ENCODE data around the gene DYRK4. TPM values are rescaled to one million over a fixed set of nuclear protein-coding genes. Genes with fewer than 3 reads are reported as not detected.
A peak's percentile ranks its signal among the peaks of the same experiment; 100 is the strongest.

The DYRK4 gene
- total RNA-seq, 1 experiment from 2014 or later = 8.8 TPM

DNA sequence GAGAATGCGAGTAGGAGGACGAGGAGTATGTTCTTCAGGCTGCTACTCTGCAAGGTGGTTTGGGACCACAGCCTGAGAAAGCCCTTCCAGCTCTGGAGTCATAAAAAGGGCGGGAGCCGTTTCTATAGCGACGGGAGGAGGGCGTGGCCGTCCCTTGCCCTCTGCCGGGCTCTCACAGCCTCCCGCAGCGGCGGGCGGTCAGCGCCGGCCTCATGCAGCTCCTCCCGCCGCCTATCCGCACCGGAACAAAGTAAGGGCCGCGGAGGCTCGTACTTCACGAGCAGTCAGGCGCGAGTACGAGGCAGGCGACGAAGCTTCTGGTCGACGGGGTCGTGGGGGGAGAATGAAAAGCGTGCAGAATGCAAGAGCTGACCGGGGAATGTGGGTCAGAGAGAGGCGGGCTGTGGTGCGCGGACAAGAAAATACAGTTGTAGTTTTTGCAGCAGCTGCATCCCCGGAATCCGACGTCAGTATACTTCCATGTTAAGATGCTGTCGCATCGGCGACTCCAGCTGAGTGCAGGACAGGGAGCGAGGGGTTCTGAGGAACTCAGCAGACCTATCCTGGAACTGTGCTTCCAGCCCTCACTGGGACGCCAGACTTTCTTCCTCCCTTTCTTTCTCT, at the start of gene DYRK4 (continued):
- TF ChIP-seq, protein P1, sequence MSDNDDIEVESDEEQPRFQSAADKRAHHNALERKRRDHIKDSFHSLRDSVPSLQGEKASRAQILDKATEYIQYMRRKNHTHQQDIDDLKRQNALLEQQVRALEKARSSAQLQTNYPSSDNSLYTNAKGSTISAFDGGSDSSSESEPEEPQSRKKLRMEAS (CRISPR knock-in tag; IDR thresholded peaks at IDR 0.05) = peak; percentile 100
- peak; percentile 72 for TF ChIP-seq ZNF121 (CRISPR knock-in tag; IDR thresholded peaks at IDR 0.05)
- TF ChIP-seq, protein P2, sequence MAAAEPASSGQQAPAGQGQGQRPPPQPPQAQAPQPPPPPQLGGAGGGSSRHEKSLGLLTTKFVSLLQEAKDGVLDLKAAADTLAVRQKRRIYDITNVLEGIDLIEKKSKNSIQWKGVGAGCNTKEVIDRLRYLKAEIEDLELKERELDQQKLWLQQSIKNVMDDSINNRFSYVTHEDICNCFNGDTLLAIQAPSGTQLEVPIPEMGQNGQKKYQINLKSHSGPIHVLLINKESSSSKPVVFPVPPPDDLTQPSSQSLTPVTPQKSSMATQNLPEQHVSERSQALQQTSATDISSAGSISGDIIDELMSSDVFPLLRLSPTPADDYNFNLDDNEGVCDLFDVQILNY (CRISPR knock-in tag; IDR thresholded peaks at IDR 0.05) = peak; percentile 98
- TF ChIP-seq, protein P3, sequence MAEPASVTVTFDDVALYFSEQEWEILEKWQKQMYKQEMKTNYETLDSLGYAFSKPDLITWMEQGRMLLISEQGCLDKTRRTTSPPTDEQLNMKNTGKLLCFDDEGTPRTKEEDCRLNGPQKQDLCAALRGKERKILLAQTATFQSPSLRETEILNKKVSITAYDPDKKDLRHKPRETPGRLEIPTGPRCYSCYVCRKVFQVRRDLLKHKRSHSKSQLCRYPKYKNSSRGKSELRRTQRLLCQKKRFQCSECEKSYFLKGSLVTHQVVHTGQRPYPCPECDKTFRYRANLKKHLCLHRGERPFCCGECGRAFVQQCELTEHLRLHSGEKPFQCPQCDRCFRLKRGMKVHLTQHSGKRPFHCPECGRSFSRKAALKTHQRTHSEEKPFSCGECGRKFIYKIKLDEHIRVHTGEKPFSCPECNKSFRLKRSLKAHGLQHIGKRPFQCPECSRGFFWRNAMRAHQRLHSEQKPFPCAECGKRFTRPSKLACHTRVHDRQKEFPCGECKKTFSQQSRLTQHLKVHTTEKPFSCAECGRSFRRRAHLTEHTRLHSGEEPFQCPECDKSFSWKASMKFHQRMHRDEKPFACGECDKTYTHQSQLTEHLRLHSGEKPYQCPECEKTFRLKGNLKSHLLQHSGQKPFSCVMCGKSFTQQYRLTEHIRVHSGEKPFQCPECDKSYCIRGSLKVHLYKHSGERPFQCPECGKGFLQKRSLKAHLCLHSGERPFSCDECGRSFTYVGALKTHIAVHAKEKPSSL (CRISPR knock-in tag; conservative IDR thresholded peaks at IDR 0.05) = no peak
- TF ChIP-seq, protein P4, sequence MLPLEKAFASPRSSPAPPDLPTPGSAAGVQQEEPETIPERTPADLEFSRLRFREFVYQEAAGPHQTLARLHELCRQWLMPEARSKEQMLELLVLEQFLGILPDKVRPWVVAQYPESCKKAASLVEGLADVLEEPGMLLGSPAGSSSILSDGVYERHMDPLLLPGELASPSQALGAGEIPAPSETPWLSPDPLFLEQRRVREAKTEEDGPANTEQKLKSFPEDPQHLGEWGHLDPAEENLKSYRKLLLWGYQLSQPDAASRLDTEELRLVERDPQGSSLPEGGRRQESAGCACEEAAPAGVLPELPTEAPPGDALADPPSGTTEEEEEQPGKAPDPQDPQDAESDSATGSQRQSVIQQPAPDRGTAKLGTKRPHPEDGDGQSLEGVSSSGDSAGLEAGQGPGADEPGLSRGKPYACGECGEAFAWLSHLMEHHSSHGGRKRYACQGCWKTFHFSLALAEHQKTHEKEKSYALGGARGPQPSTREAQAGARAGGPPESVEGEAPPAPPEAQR (CRISPR knock-in tag; IDR thresholded peaks at IDR 0.05) = no peak
- peak; percentile 88 for TF ChIP-seq ATF1 (CRISPR knock-in tag; IDR thresholded peaks at IDR 0.05)
- TF ChIP-seq, protein P5, sequence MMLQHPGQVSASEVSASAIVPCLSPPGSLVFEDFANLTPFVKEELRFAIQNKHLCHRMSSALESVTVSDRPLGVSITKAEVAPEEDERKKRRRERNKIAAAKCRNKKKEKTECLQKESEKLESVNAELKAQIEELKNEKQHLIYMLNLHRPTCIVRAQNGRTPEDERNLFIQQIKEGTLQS (CRISPR knock-in tag; conservative IDR thresholded peaks at IDR 0.05) = peak; percentile 76; the same call in 1 of the 2 replicates
- TF ChIP-seq ZBTB21 (CRISPR knock-in tag; IDR thresholded peaks at IDR 0.05; ENCODE audit: borderline replicate concordance) = peak; percentile 97
- TF ChIP-seq, protein P6, sequence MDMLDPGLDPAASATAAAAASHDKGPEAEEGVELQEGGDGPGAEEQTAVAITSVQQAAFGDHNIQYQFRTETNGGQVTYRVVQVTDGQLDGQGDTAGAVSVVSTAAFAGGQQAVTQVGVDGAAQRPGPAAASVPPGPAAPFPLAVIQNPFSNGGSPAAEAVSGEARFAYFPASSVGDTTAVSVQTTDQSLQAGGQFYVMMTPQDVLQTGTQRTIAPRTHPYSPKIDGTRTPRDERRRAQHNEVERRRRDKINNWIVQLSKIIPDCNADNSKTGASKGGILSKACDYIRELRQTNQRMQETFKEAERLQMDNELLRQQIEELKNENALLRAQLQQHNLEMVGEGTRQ (CRISPR knock-in tag; IDR thresholded peaks at IDR 0.05) = peak; percentile 48

DNA sequence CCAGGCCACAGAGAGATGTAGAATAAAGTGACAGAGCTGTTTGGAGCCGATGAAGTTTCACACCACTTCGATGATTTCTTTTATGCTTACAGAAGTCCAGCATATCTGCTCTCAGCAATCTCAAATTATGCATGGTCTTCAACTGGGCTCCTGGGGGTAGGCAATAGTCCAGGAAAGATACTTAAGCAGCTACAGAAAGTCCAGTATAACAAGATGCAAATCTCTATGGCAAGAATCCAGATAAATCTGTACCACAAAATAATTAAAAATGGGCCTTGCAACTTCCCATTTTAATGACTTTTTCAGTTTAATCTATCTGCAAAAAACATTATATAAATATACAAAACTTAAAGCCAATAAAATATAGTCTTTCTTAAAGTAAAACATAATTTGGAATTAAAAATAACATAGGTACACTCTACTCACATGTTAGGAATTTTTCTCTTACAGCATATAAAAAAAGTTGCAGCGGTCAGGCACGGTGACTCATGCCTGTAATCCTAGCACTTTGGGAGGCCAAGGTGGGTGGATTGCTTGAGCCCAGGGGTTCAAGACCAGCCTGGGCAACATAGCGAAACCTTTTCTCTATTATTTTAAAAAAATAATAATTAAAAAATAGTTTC, 43.8 kb upstream of the DYRK4 start:
- Mint-ChIP-seq H3K36me3 (peaks cover 20% of the 10 kb centered on the region), H3K27ac (no peak overlapping the region), H3K4me1 (peaks cover 9% of the 10 kb centered on the region; the same call in 1 of the 2 replicates), H3K27me3 (ENCODE audit: low read depth) (no peaks in the 10 kb centered on the region; the same call in 1 of the 2 replicates), H3K9me3 (peaks cover 5% of the 10 kb centered on the region; the same call in 1 of the 2 replicates), H3K4me3 (no peak overlapping the region)
- ChIA-PET CTCF (interaction anchor here (2.1 kb wide), 1 partner anchor 135 kb away, joined by 5 read pairs; no protein-coding TSS in a partner anchor), POLR2A (no interaction called here)
- ATAC-seq (no peak), DNase-seq (ENCODE audit: low spot score) (no peak)
- TF ChIP-seq, protein P7, sequence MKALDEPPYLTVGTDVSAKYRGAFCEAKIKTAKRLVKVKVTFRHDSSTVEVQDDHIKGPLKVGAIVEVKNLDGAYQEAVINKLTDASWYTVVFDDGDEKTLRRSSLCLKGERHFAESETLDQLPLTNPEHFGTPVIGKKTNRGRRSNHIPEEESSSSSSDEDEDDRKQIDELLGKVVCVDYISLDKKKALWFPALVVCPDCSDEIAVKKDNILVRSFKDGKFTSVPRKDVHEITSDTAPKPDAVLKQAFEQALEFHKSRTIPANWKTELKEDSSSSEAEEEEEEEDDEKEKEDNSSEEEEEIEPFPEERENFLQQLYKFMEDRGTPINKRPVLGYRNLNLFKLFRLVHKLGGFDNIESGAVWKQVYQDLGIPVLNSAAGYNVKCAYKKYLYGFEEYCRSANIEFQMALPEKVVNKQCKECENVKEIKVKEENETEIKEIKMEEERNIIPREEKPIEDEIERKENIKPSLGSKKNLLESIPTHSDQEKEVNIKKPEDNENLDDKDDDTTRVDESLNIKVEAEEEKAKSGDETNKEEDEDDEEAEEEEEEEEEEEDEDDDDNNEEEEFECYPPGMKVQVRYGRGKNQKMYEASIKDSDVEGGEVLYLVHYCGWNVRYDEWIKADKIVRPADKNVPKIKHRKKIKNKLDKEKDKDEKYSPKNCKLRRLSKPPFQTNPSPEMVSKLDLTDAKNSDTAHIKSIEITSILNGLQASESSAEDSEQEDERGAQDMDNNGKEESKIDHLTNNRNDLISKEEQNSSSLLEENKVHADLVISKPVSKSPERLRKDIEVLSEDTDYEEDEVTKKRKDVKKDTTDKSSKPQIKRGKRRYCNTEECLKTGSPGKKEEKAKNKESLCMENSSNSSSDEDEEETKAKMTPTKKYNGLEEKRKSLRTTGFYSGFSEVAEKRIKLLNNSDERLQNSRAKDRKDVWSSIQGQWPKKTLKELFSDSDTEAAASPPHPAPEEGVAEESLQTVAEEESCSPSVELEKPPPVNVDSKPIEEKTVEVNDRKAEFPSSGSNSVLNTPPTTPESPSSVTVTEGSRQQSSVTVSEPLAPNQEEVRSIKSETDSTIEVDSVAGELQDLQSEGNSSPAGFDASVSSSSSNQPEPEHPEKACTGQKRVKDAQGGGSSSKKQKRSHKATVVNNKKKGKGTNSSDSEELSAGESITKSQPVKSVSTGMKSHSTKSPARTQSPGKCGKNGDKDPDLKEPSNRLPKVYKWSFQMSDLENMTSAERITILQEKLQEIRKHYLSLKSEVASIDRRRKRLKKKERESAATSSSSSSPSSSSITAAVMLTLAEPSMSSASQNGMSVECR (CRISPR knock-in tag; IDR thresholded peaks at IDR 0.05; ENCODE audit: borderline replicate concordance) = no peak
- TF ChIP-seq, protein P8, sequence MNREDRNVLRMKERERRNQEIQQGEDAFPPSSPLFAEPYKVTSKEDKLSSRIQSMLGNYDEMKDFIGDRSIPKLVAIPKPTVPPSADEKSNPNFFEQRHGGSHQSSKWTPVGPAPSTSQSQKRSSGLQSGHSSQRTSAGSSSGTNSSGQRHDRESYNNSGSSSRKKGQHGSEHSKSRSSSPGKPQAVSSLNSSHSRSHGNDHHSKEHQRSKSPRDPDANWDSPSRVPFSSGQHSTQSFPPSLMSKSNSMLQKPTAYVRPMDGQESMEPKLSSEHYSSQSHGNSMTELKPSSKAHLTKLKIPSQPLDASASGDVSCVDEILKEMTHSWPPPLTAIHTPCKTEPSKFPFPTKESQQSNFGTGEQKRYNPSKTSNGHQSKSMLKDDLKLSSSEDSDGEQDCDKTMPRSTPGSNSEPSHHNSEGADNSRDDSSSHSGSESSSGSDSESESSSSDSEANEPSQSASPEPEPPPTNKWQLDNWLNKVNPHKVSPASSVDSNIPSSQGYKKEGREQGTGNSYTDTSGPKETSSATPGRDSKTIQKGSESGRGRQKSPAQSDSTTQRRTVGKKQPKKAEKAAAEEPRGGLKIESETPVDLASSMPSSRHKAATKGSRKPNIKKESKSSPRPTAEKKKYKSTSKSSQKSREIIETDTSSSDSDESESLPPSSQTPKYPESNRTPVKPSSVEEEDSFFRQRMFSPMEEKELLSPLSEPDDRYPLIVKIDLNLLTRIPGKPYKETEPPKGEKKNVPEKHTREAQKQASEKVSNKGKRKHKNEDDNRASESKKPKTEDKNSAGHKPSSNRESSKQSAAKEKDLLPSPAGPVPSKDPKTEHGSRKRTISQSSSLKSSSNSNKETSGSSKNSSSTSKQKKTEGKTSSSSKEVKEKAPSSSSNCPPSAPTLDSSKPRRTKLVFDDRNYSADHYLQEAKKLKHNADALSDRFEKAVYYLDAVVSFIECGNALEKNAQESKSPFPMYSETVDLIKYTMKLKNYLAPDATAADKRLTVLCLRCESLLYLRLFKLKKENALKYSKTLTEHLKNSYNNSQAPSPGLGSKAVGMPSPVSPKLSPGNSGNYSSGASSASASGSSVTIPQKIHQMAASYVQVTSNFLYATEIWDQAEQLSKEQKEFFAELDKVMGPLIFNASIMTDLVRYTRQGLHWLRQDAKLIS (CRISPR knock-in tag; IDR thresholded peaks at IDR 0.05; ENCODE audit: borderline replicate concordance) = no peak
- TF ChIP-seq, protein P9, sequence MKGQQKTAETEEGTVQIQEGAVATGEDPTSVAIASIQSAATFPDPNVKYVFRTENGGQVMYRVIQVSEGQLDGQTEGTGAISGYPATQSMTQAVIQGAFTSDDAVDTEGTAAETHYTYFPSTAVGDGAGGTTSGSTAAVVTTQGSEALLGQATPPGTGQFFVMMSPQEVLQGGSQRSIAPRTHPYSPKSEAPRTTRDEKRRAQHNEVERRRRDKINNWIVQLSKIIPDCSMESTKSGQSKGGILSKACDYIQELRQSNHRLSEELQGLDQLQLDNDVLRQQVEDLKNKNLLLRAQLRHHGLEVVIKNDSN (CRISPR knock-in tag; IDR thresholded peaks at IDR 0.05) = no peak
- TF ChIP-seq ZNF219 (CRISPR knock-in tag; IDR thresholded peaks at IDR 0.05; ENCODE audit: borderline replicate concordance) = no peak
- TF ChIP-seq ZNF416 (CRISPR knock-in tag; IDR thresholded peaks at IDR 0.05) = no peak
